GM15510 (cell line): ENCODE data around the gene NME5.

ENCODE experiments used
- POLR2A ChIP-seq: IDR thresholded peaks from 3 replicates; pipeline ENCODE4 v1.6.1; 2011; ENCODE audit warnings: borderline replicate concordance; ENCODE audit not compliant: insufficient read length; ENCODE audit errors: extremely low read depth

NME5 gene

GRCh38 chr5:138067945-138068344 is 71.3 kb downstream of the NME5 start:
- TF ChIP-seq POLR2A: no peak
